PFSK-1 (cell line): ENCODE data around the gene GMDS.
A peak's percentile ranks its signal among the peaks of the same experiment; 100 is the strongest.

ENCODE experiments used
- FOXP2 ChIP-seq: optimal IDR thresholded peaks from 2 replicates; pipeline ENCODE3; 2011; ENCODE audit warnings: borderline replicate concordance, control low read depth, inconsistent platforms; ENCODE audit not compliant: insufficient read depth; ENCODE audit errors: extremely low read length, extremely low read depth
- POLR2AphosphoS5 ChIP-seq: IDR thresholded peaks from 2 replicates; pipeline ENCODE4 v1.6.1; 2012; ENCODE audit warnings: low read depth, mild to moderate bottlenecking, control low read depth, low read length, moderate library complexity
- REST ChIP-seq, 2 experiments: IDR thresholded peaks; 2 replicates each; pipeline versions ENCODE4 v1.6.1 to v1.8.0; 2011 to 2012; ENCODE audit warnings: low read depth in 2 of 2, low read length in 2 of 2, control low read depth in 1 of 2, inconsistent platforms in 1 of 2, mild to moderate bottlenecking in 1 of 2, moderate library complexity in 1 of 2; ENCODE audit not compliant: insufficient read depth in 1 of 2
- SIN3A ChIP-seq: IDR thresholded peaks from 2 replicates; pipeline ENCODE4 v1.6.1; 2012; ENCODE audit warnings: mild to moderate bottlenecking, low read length, moderate library complexity, borderline replicate concordance; ENCODE audit not compliant: insufficient read depth
- TAF1 ChIP-seq: IDR thresholded peaks from 2 replicates; pipeline ENCODE4 v1.6.1; 2012; ENCODE audit warnings: low read length, control low read depth, borderline replicate concordance; ENCODE audit not compliant: insufficient read depth

Gene GMDS

GRCh38 chr6:2029130-2029794 lies 216.1 kb downstream of the GMDS start:
- TF ChIP-seq POLR2AphosphoS5 (no peak), REST (IDR thresholded peaks at IDR 0.05; ENCODE audit: insufficient read depth in 1 of 2, low read depth in 2 of 2, low read length in 2 of 2) (no peak), TAF1 (no peak), SIN3A (no peak), FOXP2 (no peak)

- TF ChIP-seq REST (IDR thresholded peaks at IDR 0.05; ENCODE audit: insufficient read depth in 1 of 2, low read depth in 2 of 2, low read length in 2 of 2) (no peak), TAF1 (no peak), POLR2AphosphoS5 (no peak), SIN3A (no peak), FOXP2 (no peak)
Measured at GRCh38 chr6:2028457-2029038, 216.9 kb downstream of the GMDS start.

- TF ChIP-seq SIN3A (no peak), REST (IDR thresholded peaks at IDR 0.05; ENCODE audit: insufficient read depth in 1 of 2, low read depth in 2 of 2, low read length in 2 of 2) (no peak), POLR2AphosphoS5 (no peak), TAF1 (no peak), FOXP2 (no peak)
Measured at GRCh38 chr6:2026133-2026532, 219.3 kb downstream of the GMDS start.

GRCh38 chr6:2021713-2022125 lies 223.7 kb downstream of the GMDS start:
- TF ChIP-seq SIN3A: peak; percentile 84; the same call in 1 of the 2 replicates
- no peak for TF ChIP-seq TAF1
- peak; percentile 33; the same call in 1 of the 2 replicates for TF ChIP-seq POLR2AphosphoS5
- TF ChIP-seq REST (IDR thresholded peaks at IDR 0.05; ENCODE audit: insufficient read depth in 1 of 2, low read depth in 2 of 2, low read length in 2 of 2): peak in 1 of 2 experiments; percentile 58; a peak in 1 of 4 replicates
- TF ChIP-seq FOXP2: peak; percentile 57
